HG03196 (cell line): ENCODE data around the gene ALS2.
"Not testable (repeated sequence)": the region's sequence is repeated elsewhere in the genome, so short reads cannot be mapped to it uniquely, and the experiment has no call there.

Experiments used
- ATAC-seq: cut with Tn5 transposase; IDR thresholded peaks from one replicate; pipeline ENCODE4 v1.9.1; 2021; ENCODE audit not compliant: unreplicated experiment

The ALS2 gene

GRCh38 chr2:201780674-201781493 is at the start of gene ALS2:
Gene ALS2 (minus strand): TSS chr2:201780933. CDS start chr2:201768885, 12,048 bp downstream.
- ATAC-seq = peak; percentile 96

GRCh38 chr2:201828220-201828619 is 47.5 kb upstream of the ALS2 start:
- no peak for ATAC-seq

GRCh38 chr2:201827621-201828020 is 46.9 kb upstream of the ALS2 start:
- ATAC-seq = no peak

GRCh38 chr2:201824212-201824611 is 43.5 kb upstream of the ALS2 start:
- no peak for ATAC-seq

GRCh38 chr2:201821080-201821479 is 40.3 kb upstream of the ALS2 start:
- no peak for ATAC-seq

GRCh38 chr2:201820383-201821007 is 39.8 kb upstream of the ALS2 start:
- ATAC-seq = no peak

- no peak for ATAC-seq
Measured at GRCh38 chr2:201816657-201817575, 36.2 kb upstream of the ALS2 start.

- ATAC-seq = no peak
Measured at GRCh38 chr2:201813996-201814760, 33.4 kb upstream of the ALS2 start.

GRCh38 chr2:201810604-201811003 is 29.9 kb upstream of the ALS2 start:
- ATAC-seq = not testable (repeated sequence)

GRCh38 chr2:201809633-201810032 is 28.9 kb upstream of the ALS2 start:
- ATAC-seq = no peak

- ATAC-seq = no peak
Measured at GRCh38 chr2:201808027-201808426, 27.3 kb upstream of the ALS2 start.

GRCh38 chr2:201807452-201807999 is 26.8 kb upstream of the ALS2 start:
- no peak for ATAC-seq

GRCh38 chr2:201806442-201807170 is 25.9 kb upstream of the ALS2 start, which contains the start of gene CDK15:
Gene CDK15 (plus strand): TSS chr2:201806537. CDS start chr2:201806665, 128 bp downstream.
- ATAC-seq = no peak

- ATAC-seq = not testable (repeated sequence)
Measured at GRCh38 chr2:201798914-201799285, 18.2 kb upstream of the ALS2 start.

- ATAC-seq = no peak
Measured at GRCh38 chr2:201798252-201798913, 17.6 kb upstream of the ALS2 start.

- no peak for ATAC-seq
Measured at GRCh38 chr2:201797175-201797840, 16.6 kb upstream of the ALS2 start.

GRCh38 chr2:201796478-201796865 is 15.7 kb upstream of the ALS2 start:
- ATAC-seq = no peak

- no peak for ATAC-seq
Measured at GRCh38 chr2:201795607-201796477, 15.1 kb upstream of the ALS2 start.
